K562 (cell line): ENCODE results near the gene CAMSAP2. TPM values are rescaled to one million over a fixed set of nuclear protein-coding genes. Genes with fewer than 3 reads are reported as not detected.

Source experiments
- CCAR2 ChIP-seq: fragments of 200-400 bp; formaldehyde crosslinking; IDR thresholded peaks from 2 replicates; pipeline ENCODE4 v1.6.1; 2017; ENCODE audit warnings: mild to moderate bottlenecking, low read depth, low read length
- GTF3C2 ChIP-seq: IDR thresholded peaks from 3 replicates; pipeline ENCODE4 v1.6.1; 2011; ENCODE audit warnings: borderline replicate concordance, mild to moderate bottlenecking, moderate library complexity; ENCODE audit not compliant: insufficient read length; ENCODE audit errors: extremely low read depth
- HDGF ChIP-seq: fragments of 450-650 bp; IDR thresholded peaks from 2 replicates; pipeline ENCODE4 v1.6.1; 2016
- PCBP1 ChIP-seq: fragments of 200-400 bp; formaldehyde crosslinking; IDR thresholded peaks from 2 replicates; pipeline ENCODE4 v1.6.1; 2018; ENCODE audit warnings: mild to moderate bottlenecking, low read depth, low read length; ENCODE audit not compliant: poor library complexity, severe bottlenecking
- PHTF2 ChIP-seq: fragments of 250-450 bp; sonication (Bioruptor Pico); IDR thresholded peaks from 2 replicates; pipeline ENCODE4 v1.5.0; 2021; ENCODE audit warnings: mild to moderate bottlenecking
- TAF9B ChIP-seq: fragments of 450-650 bp; IDR thresholded peaks from 2 replicates; pipeline ENCODE4 v1.6.1; 2018; ENCODE audit warnings: mild to moderate bottlenecking; ENCODE audit not compliant: partially characterized antibody
- ZFP91 ChIP-seq: sonication (generic); formaldehyde crosslinking; IDR thresholded peaks from 2 replicates; pipeline ENCODE4 v1.8.0; 2022; ENCODE audit warnings: mild to moderate bottlenecking, missing genetic modification reagents
- ZNF124 ChIP-seq: sonication (generic); formaldehyde crosslinking; IDR thresholded peaks from 2 replicates; pipeline ENCODE4 v1.8.1; 2022; ENCODE audit warnings: missing genetic modification reagents
- ZNF3 ChIP-seq: fragments of 250-450 bp; sonication (Bioruptor Pico); IDR thresholded peaks from 2 replicates; pipeline ENCODE4 v1.5.0; 2021; ENCODE audit warnings: mild to moderate bottlenecking, moderate library complexity
- ZNF395 ChIP-seq: fragments of 200-800 bp; sonication (Bioruptor generic); IDR thresholded peaks from 2 replicates; pipeline ENCODE4 v1.6.1; 2017; ENCODE audit warnings: missing genetic modification characterization, missing compliant biosample characterization
- ZNF408 ChIP-seq: fragments of 250-450 bp; sonication (Bioruptor Pico); IDR thresholded peaks from 2 replicates; pipeline ENCODE4 v1.4.0; 2020; ENCODE audit warnings: low read depth, mild to moderate bottlenecking, moderate library complexity
- ZNF444 ChIP-seq: fragments of 250-450 bp; sonication (Bioruptor Pico); IDR thresholded peaks from 2 replicates; pipeline ENCODE4 v1.4.0; 2020; ENCODE audit warnings: mild to moderate bottlenecking, moderate library complexity
- ZNF609 ChIP-seq: sonication (generic); formaldehyde crosslinking; IDR thresholded peaks from 2 replicates; pipeline ENCODE4 v1.8.1; 2023; ENCODE audit warnings: missing genetic modification reagents, mild to moderate bottlenecking, borderline replicate concordance
- ZNF830 ChIP-seq: fragments of 250-450 bp; sonication (Bioruptor Pico); IDR thresholded peaks from 2 replicates; pipeline ENCODE4 v1.5.0; 2021; ENCODE audit warnings: mild to moderate bottlenecking
- polyA plus RNA-seq, 8 experiments: library from polyadenylated mRNA; depleted of rRNA in 4 of 8; stranded (reverse) in 5 of 8; unstranded in 3 of 8; fragments of >200 nt; fragmentation: Nextera tagmentation in 2 of 8; fragmentation: Illumina TruSeq in 1 of 8; extraction: Ambion mirVana in 2 of 8; extraction: Trizol in 1 of 8; gene quantifications; 2 replicates each; pipeline versions ENCODE4 v1.2.1 to v1.2.3, GENCODE V29; 2011 to 2014; ENCODE audit warnings: inconsistent platforms in 1 of 8, missing spikeins in 1 of 8
- total RNA-seq, 7 experiments: library from RNA; depleted of rRNA in 6 of 7; stranded (reverse); fragments of >200 nt in 6 of 7; fragmentation: Illumina TruSeq in 2 of 7; extraction: Trizol in 2 of 7; gene quantifications; 2 replicates each; pipeline versions ENCODE4 v1.2.1 to v1.2.3, GENCODE V29; 2011 to 2021; ENCODE audit warnings: low replicate concordance in 1 of 7

The CAMSAP2 gene
- total and polyA plus RNA-seq, 9 of the 15 experiments (the other 6 are each of a cell fraction or from before 2014, with no cell fraction given), result 1.4 to 7.5 (median 2.7) TPM

GRCh38 chr1:200903793-200904192, 165.1 kb downstream of the CAMSAP2 start (continued):
- TF ChIP-seq ZNF609 (CRISPR knock-in tag), result no peak
- no peak for TF ChIP-seq ZNF830 (CRISPR knock-in tag)
- TF ChIP-seq ZNF395 (CRISPR knock-in tag), result no peak
- no peak for TF ChIP-seq ZNF444 (CRISPR knock-in tag)
- TF ChIP-seq GTF3C2, result no peak
- TF ChIP-seq ZNF3 (CRISPR knock-in tag), result no peak
- no peak for TF ChIP-seq TAF9B
- TF ChIP-seq ZNF408 (CRISPR knock-in tag), result no peak
- no peak for TF ChIP-seq CCAR2
- no peak for TF ChIP-seq ZFP91 (CRISPR knock-in tag)
- TF ChIP-seq PHTF2 (CRISPR knock-in tag), result no peak
- TF ChIP-seq ZNF124 (CRISPR knock-in tag), result no peak
- TF ChIP-seq PCBP1, result no peak
- TF ChIP-seq HDGF, result no peak
- TF ChIP-seq, all 486 proteins: peak for 0
